GM12864 (cell line): ENCODE results near the gene OR2G3.

Source experiments
- DNase-seq: peaks from one replicate; pipeline ENCODE4 v3.0.0-alpha.2; 2011; ENCODE audit warnings: low read depth
- H3K4me3 ChIP-seq: 2 replicates; pipeline ENCODE4 v1.5.1; 2011; ENCODE audit warnings: mild to moderate bottlenecking, low read depth, low read length, control low read depth
- CTCF ChIP-seq: IDR thresholded peaks from 2 replicates; pipeline ENCODE4 v1.5.1; 2011; ENCODE audit warnings: low read depth, mild to moderate bottlenecking, moderate library complexity, low read length, control low read depth, inconsistent platforms; ENCODE audit errors: missing control alignments

OR2G3 gene

GRCh38 chr1:247605286-247605685 is at the start of gene OR2G3:
Gene OR2G3, plus strand, starts transcription at chr1:247605586. Its CDS starts 0 bp downstream, at chr1:247605586.
- no peak for TF ChIP-seq CTCF
- no peak within 1 kb of the TSS for H3K4me3 ChIP-seq
- no peak for DNase-seq

- no peak for TF ChIP-seq CTCF
- DNase-seq, result no peak
- H3K4me3 ChIP-seq, result no peak overlapping the region
Measured at GRCh38 chr1:247557926-247558674, 47.3 kb upstream of the OR2G3 start.

GRCh38 chr1:247561711-247562110 is 43.7 kb upstream of the OR2G3 start:
- no peak overlapping the region for H3K4me3 ChIP-seq
- TF ChIP-seq CTCF, result no peak
- no peak for DNase-seq

- H3K4me3 ChIP-seq, result no peak overlapping the region
- no peak for DNase-seq
- TF ChIP-seq CTCF, result no peak
Measured at GRCh38 chr1:247562198-247562597, 43.2 kb upstream of the OR2G3 start.

GRCh38 chr1:247574236-247574635 is 31.1 kb upstream of the OR2G3 start:
- no peak for DNase-seq
- no peak for TF ChIP-seq CTCF
- H3K4me3 ChIP-seq, result no peak overlapping the region

GRCh38 chr1:247574664-247575063 is 30.7 kb upstream of the OR2G3 start:
- no peak for TF ChIP-seq CTCF
- H3K4me3 ChIP-seq, result no peak overlapping the region

GRCh38 chr1:247576514-247576913 is 28.9 kb upstream of the OR2G3 start:
- DNase-seq, result no peak
- H3K4me3 ChIP-seq, result no peak overlapping the region
- peak; percentile 48 for TF ChIP-seq CTCF

More at GRCh38 chr1:247574664-247575063, 30.7 kb upstream of the OR2G3 start:
- no peak for DNase-seq
